ENCODE measurements around the gene ATP8B4. TPM values are rescaled to one million over a fixed set of nuclear protein-coding genes. Genes with fewer than 3 reads are reported as not detected.

The ATP8B4 gene
- total RNA-seq, 1 donor from 2014 or later = 45.8 TPM

DNA sequence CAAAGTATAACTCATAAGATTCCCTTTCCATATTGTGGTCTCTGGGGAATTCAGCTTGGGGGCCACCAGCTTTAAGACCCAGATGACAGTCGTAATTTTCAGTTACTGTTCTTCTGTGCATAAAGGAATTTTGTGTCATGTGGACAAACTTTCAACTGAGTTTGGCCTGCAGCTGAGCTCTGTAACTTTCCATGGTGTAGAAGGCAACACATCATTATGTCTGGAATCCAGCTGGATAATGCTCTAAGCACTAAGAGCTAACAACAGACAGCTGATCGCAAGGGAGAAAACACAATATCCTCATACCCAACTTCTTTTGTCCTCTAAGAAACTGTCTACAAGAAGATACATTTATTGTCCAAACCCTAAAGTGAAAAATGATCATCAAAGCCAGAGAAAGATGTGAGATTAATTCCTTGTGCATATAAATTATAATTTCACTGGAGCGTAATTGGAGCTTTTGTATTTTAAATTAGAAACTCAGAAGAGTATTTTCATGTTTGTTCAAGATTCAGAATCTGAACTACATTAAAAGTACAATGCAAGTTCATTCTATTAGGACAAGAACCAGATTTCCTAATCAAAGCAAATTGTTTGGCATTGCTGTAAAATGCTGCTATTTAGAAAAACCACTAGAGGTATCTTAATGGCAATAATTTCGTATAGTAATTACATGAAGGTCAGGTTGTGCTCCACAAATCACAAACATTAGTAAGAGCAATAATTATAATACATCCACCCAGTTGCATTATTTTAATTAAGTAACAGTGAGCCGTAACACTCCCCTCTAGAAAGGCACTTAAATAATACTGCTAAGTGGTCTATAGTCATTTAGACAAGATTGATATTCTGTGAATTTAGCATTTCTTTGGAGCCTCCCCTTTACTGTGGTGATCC lies 218.8 kb downstream of the ATP8B4 start:
- Mint-ChIP-seq H3K36me3 (ENCODE audit: low read depth, unreplicated experiment) (no peaks in the 10 kb centered on the region), H3K27me3 (ENCODE audit: unreplicated experiment) (peaks cover 3% of the 10 kb centered on the region), H3K4me3 (ENCODE audit: unreplicated experiment) (no peak overlapping the region), H3K9me3 (ENCODE audit: unreplicated experiment) (no peaks in the 10 kb centered on the region), H3K27ac (ENCODE audit: unreplicated experiment) (no peak overlapping the region), H3K4me1 (ENCODE audit: unreplicated experiment) (peaks cover 5% of the 10 kb centered on the region)
- TF ChIP-seq, protein P1, sequence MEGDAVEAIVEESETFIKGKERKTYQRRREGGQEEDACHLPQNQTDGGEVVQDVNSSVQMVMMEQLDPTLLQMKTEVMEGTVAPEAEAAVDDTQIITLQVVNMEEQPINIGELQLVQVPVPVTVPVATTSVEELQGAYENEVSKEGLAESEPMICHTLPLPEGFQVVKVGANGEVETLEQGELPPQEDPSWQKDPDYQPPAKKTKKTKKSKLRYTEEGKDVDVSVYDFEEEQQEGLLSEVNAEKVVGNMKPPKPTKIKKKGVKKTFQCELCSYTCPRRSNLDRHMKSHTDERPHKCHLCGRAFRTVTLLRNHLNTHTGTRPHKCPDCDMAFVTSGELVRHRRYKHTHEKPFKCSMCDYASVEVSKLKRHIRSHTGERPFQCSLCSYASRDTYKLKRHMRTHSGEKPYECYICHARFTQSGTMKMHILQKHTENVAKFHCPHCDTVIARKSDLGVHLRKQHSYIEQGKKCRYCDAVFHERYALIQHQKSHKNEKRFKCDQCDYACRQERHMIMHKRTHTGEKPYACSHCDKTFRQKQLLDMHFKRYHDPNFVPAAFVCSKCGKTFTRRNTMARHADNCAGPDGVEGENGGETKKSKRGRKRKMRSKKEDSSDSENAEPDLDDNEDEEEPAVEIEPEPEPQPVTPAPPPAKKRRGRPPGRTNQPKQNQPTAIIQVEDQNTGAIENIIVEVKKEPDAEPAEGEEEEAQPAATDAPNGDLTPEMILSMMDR (IDR thresholded peaks at IDR 0.05; ENCODE audit: unreplicated experiment) = no peak
- DNase-seq (ENCODE audit: low spot score) = no peak

DNA sequence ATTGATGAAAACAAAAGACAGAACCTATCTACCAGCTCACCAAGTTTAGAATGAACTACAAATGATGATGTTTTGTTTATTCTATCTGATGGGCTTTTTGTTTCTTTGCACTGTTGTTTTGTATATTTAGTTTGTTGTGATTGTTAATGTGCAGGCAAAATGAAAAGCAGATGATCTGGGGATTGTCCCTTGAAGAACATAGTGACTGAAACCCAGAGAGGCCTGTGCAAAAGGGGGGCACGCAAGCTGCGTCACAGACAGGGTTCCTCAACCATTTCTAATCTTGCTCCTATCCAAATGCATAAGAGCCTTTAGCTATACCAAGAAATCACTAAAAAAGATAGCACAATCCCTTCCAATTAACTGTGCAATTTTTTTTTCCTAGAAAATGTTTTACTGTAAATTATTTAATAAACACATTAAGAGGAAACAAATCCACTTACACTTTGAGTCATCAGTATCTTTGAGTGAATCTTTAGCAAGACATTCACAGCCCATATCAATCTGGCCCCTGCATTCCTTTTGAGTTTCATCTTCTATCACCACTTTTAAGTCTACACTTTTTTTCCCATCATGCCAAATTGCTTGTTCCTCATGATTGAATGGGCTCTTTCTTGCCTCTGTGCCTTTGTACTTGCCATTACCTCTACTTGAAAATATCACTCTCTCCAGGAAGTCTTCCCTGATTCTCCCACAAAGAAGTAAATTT lies 220.3 kb downstream of the ATP8B4 start:
- Mint-ChIP-seq H3K36me3 (ENCODE audit: low read depth, unreplicated experiment) (peaks cover 2% of the 10 kb centered on the region), H3K27me3 (ENCODE audit: unreplicated experiment) (peaks cover 3% of the 10 kb centered on the region), H3K27ac (ENCODE audit: unreplicated experiment) (no peak overlapping the region), H3K9me3 (ENCODE audit: unreplicated experiment) (no peaks in the 10 kb centered on the region), H3K4me3 (ENCODE audit: unreplicated experiment) (no peak overlapping the region), H3K4me1 (ENCODE audit: unreplicated experiment) (peaks cover 5% of the 10 kb centered on the region)
- TF ChIP-seq, protein P1 (IDR thresholded peaks at IDR 0.05; ENCODE audit: unreplicated experiment) = no peak
- DNase-seq (ENCODE audit: low spot score) = no peak

DNA sequence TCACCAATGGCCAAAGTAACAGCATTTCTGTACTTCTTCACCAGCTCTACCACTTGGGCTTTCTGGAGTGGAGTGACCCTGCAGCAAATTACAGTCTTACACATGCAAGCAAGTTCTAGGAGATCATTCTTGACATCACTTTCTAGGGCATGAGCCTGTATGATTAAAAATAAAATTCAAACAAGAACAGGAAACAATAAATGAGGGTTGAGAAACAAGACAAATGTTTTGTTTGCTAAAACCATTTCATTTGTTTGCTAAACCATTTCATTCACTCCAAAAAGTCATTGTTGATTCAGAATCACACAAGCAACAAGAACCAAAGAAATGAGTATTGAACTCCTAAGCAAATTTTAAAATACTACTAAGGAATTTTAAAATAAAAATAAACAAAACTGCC lies 220.9 kb downstream of the ATP8B4 start:
- peaks cover 2% of the 10 kb centered on the region for H3K36me3 Mint-ChIP-seq (ENCODE audit: low read depth, unreplicated experiment)
- H3K27me3 Mint-ChIP-seq (ENCODE audit: unreplicated experiment) = peaks cover 3% of the 10 kb centered on the region
- TF ChIP-seq, protein P1 (IDR thresholded peaks at IDR 0.05; ENCODE audit: unreplicated experiment) = no peak
- no peak for DNase-seq (ENCODE audit: low spot score)
- peaks cover 5% of the 10 kb centered on the region for H3K4me1 Mint-ChIP-seq (ENCODE audit: unreplicated experiment)
- no peak overlapping the region for H3K4me3 Mint-ChIP-seq (ENCODE audit: unreplicated experiment)
- no peaks in the 10 kb centered on the region for H3K9me3 Mint-ChIP-seq (ENCODE audit: unreplicated experiment)
- no peak overlapping the region for H3K27ac Mint-ChIP-seq (ENCODE audit: unreplicated experiment)

DNA sequence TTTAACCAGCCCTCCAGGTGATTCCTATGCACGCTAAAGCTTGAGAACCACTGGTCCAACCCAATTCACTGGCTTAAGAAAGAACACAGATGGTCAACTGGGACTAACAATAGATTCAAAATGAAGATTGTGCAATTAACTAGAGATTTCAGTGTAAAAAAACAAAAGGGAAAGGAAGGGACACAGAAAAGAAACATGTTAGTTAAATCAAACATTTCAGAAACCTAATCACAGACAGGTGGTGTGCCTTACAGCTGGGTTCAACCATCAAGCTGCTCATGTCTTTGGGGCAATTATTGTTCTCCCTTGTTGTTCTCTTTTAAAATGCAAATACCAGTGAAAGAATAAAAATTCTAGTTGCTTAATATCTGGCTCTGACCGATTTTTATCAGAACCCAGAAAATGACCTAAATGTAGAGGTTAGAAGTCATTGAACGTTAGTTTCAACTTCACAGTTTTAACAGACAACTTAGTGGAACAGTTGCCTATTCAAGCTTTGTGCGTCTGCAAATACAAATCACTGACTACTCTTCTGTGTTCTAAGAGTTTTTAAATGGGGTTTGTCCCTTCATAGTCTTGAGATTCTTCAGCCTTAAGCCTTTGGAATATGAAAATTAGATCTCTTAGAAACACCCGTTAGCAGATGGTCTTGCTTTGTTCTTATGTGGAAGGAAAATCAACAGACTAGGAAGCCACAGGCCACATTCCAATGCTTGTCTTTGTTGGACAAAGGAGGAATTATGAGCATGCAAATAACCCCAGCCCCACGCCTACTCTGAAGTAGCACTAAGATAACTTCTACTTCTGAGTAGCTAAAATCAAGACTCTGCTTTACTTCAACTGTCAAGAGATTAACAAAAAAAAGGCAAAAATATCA lies 223.4 kb downstream of the ATP8B4 start:
- Mint-ChIP-seq H3K4me3 (ENCODE audit: unreplicated experiment) (no peak overlapping the region), H3K4me1 (ENCODE audit: unreplicated experiment) (peaks cover 5% of the 10 kb centered on the region), H3K27ac (ENCODE audit: unreplicated experiment) (no peak overlapping the region), H3K27me3 (ENCODE audit: unreplicated experiment) (peaks cover 1% of the 10 kb centered on the region), H3K9me3 (ENCODE audit: unreplicated experiment) (no peaks in the 10 kb centered on the region), H3K36me3 (ENCODE audit: low read depth, unreplicated experiment) (peaks cover 6% of the 10 kb centered on the region)
- DNase-seq (ENCODE audit: low spot score) = no peak
- TF ChIP-seq, protein P1 (IDR thresholded peaks at IDR 0.05; ENCODE audit: unreplicated experiment) = no peak
